ENCODE measurements around the gene MUC6. TPM values are rescaled to one million over a fixed set of nuclear protein-coding genes. Genes with fewer than 3 reads are reported as not detected.

MUC6 gene
- total and polyA plus RNA-seq, 10 donors, result 0.02 to 0.76 (median 0.22) TPM; not detected in 3

GRCh38 chr11:995752-996420, 40.6 kb downstream of the MUC6 start:
- Histone ChIP-seq H3K9me3 (no peaks in the 10 kb centered on the region), H3K36me3 (peaks cover 9 to 100% (median 66%) of the 10 kb centered on the region in 6 donors), H3K27me3 (replicated peaks in 1 of 7) (no peaks in the 10 kb centered on the region), H3K27ac (peak overlapping the region in 5 of 8 donors; percentile 30 to 60 (median 42)), H3K4me1 (peaks cover 0 to 33% (median 16%) of the 10 kb centered on the region in 6 donors), H3K4me3 (no peak overlapping the region)
- TF ChIP-seq POLR2AphosphoS5 (IDR thresholded peaks at IDR 0.05) (peak in 2 of 3 donors; percentile 28 to 57), CTCF (IDR thresholded peaks at IDR 0.05 in 8 of 11, conservative IDR thresholded peaks at IDR 0.05 in 3 of 11) (no peak)
- whole genome bisulfite sequencing, 5 donors, result 65 to 84% (median 70%) methylated on average over 18 to 22 of the region's 22 CpGs
- intact Hi-C loops (cut with DNase I; ENCODE audit: low total_unique reads), result no loop called here
- no peak for DNase-seq

GRCh38 chr11:995044-995751, 41.3 kb downstream of the MUC6 start:
- peaks cover 0 to 37% (median 18%) of the 10 kb centered on the region in 6 donors for H3K4me1 ChIP-seq
- H3K9me3 ChIP-seq, result no peaks in the 10 kb centered on the region
- peak overlapping the region in 6 of 8 donors; percentile 10 to 60 (median 36) for H3K27ac ChIP-seq
- WGBS, 5 donors, result 67 to 82% (median 75%) methylated on average over 16 of the region's 16 CpGs
- no peak overlapping the region for H3K4me3 ChIP-seq
- TF ChIP-seq CTCF (IDR thresholded peaks at IDR 0.05 in 8 of 11, conservative IDR thresholded peaks at IDR 0.05 in 3 of 11) (no peak), POLR2AphosphoS5 (IDR thresholded peaks at IDR 0.05) (no peak), POLR2A (IDR thresholded peaks at IDR 0.05) (no peak)
- intact Hi-C loops (cut with DNase I; ENCODE audit: low total_unique reads), result no loop called here
- DNase-seq, result no peak
- H3K36me3 ChIP-seq, result peaks cover 9 to 100% (median 60%) of the 10 kb centered on the region in 6 donors
- no peaks in the 10 kb centered on the region for H3K27me3 ChIP-seq (replicated peaks in 1 of 7)

- peaks cover 0 to 40% (median 19%) of the 10 kb centered on the region in 6 donors for H3K4me1 ChIP-seq
- peak in 2 of 3 donors; percentile 27 to 28 for TF ChIP-seq POLR2AphosphoS5 (IDR thresholded peaks at IDR 0.05)
- no peak for TF ChIP-seq CTCF (IDR thresholded peaks at IDR 0.05 in 8 of 11, conservative IDR thresholded peaks at IDR 0.05 in 3 of 11)
- WGBS, 5 donors, result 93 to 97% (median 95%) methylated on average over 32 to 35 of the region's 35 CpGs
- H3K27me3 ChIP-seq (replicated peaks in 1 of 7), result no peaks in the 10 kb centered on the region
- intact Hi-C loops (cut with DNase I; ENCODE audit: low total_unique reads), result no loop called here
- no peak overlapping the region for H3K4me3 ChIP-seq
- no peaks in the 10 kb centered on the region for H3K9me3 ChIP-seq
- DNase-seq, result no peak
- H3K27ac ChIP-seq, result peak overlapping the region in 1 of 8 donors; percentile 60
- peaks cover 9 to 100% (median 68%) of the 10 kb centered on the region in 6 donors for H3K36me3 ChIP-seq
Measured at GRCh38 chr11:993632-994167, 42.8 kb downstream of the MUC6 start.

GRCh38 chr11:992577-992976, 43.9 kb downstream of the MUC6 start:
- TF ChIP-seq POLR2AphosphoS5 (IDR thresholded peaks at IDR 0.05) (no peak), POLR2A (IDR thresholded peaks at IDR 0.05) (no peak), CTCF (IDR thresholded peaks at IDR 0.05 in 8 of 11, conservative IDR thresholded peaks at IDR 0.05 in 3 of 11) (no peak)
- WGBS, 5 donors, result 84 to 91% (median 88%) methylated on average over 16 of the region's 16 CpGs
- no peaks in the 10 kb centered on the region for H3K27me3 ChIP-seq (replicated peaks in 1 of 7)
- H3K36me3 ChIP-seq, result peaks cover 9 to 100% (median 75%) of the 10 kb centered on the region in 6 donors
- intact Hi-C loops (cut with DNase I; ENCODE audit: low total_unique reads), result no loop called here
- DNase-seq, result no peak
- H3K4me3 ChIP-seq, result no peak overlapping the region
- H3K4me1 ChIP-seq, result peaks cover 0 to 40% (median 19%) of the 10 kb centered on the region in 6 donors
- H3K27ac ChIP-seq, result peak overlapping the region in 2 of 8 donors; percentile 33 to 46
- H3K9me3 ChIP-seq, result no peaks in the 10 kb centered on the region
